ENCODE results near the gene SBF2. TPM values are rescaled to one million over a fixed set of nuclear protein-coding genes. Genes with fewer than 3 reads are reported as not detected.

SBF2 gene
- total RNA-seq: 100 to 1,000 TPM in 1 of 4 donors, 10 to 100 TPM in 3; 42.3 to 106 (median 45.3) TPM

DNA sequence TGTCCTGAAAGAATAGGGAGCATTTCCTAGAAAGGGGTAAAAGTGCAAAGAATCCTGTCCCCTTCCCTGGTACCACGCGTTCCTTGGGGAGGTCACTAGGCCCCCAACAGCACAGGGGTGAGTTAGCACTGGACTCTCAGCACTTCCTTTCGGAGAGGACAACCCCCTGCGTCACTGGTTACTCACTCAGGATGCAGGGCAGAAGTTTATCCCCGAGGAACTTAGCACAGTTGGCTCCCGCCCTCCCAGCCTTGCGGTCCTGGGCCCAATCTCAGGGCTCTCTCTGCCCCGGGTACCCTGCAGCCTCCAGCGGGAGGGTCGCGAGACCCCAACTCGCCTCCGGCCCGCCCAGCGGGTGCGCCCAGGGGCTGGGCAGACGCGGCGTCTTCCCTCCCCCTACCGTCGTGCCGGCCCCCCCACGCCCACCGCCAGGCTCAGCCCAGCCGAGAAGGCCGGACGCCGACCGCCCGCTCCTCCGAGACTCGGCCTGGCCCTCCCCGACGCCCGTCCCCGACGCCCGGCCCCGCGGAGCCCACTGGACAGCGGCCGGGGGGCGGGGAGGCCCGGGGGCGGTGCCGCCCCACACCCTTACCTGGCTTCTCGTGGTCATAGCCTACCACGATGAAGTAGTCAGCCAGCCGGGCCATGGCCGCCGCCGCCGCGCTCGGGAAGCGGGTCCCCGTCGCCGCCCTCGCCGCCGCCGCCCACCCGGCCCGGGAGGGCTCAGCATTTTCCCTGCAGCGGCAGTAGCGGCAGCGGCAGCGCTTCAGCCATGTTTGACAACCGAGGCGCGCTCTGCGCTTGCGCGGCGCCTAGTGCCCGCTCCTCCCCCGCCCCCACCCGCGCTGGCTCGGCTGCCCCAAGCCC lies at the start of gene SBF2:
TSS of gene SBF2 (minus strand) at position 797 of the 867 bp plus-strand sequence. CDS start at position 647, 150 bp downstream.
- Histone ChIP-seq H3K36me3 (no peaks in the 10 kb centered on the region), H3K4me1 (peaks cover 32% of the 10 kb centered on the region), H3K27me3 (no peaks in the 10 kb centered on the region), H3K27ac (peak within 1 kb of the TSS; percentile 95), H3K9me3 (no peaks in the 10 kb centered on the region), H3K4me3 (peak within 1 kb of the TSS; percentile 92)
- under 1% methylated on average over 15 of the region's 81 CpGs for WGBS
- TF ChIP-seq POLR2AphosphoS5 (IDR thresholded peaks at IDR 0.05): peak in 2 of 3 donors; percentile 42 to 69
- TF ChIP-seq POLR2A (IDR thresholded peaks at IDR 0.05): peak in 1 of 2 donors; percentile 90
- TF ChIP-seq EP300 (IDR thresholded peaks at IDR 0.05): no peak
- TF ChIP-seq, protein P1, sequence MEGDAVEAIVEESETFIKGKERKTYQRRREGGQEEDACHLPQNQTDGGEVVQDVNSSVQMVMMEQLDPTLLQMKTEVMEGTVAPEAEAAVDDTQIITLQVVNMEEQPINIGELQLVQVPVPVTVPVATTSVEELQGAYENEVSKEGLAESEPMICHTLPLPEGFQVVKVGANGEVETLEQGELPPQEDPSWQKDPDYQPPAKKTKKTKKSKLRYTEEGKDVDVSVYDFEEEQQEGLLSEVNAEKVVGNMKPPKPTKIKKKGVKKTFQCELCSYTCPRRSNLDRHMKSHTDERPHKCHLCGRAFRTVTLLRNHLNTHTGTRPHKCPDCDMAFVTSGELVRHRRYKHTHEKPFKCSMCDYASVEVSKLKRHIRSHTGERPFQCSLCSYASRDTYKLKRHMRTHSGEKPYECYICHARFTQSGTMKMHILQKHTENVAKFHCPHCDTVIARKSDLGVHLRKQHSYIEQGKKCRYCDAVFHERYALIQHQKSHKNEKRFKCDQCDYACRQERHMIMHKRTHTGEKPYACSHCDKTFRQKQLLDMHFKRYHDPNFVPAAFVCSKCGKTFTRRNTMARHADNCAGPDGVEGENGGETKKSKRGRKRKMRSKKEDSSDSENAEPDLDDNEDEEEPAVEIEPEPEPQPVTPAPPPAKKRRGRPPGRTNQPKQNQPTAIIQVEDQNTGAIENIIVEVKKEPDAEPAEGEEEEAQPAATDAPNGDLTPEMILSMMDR (IDR thresholded peaks at IDR 0.05): no peak
- peak; percentile 87 to 90 for DNase-seq (ENCODE audit: low spot score in 2 of 2)

DNA sequence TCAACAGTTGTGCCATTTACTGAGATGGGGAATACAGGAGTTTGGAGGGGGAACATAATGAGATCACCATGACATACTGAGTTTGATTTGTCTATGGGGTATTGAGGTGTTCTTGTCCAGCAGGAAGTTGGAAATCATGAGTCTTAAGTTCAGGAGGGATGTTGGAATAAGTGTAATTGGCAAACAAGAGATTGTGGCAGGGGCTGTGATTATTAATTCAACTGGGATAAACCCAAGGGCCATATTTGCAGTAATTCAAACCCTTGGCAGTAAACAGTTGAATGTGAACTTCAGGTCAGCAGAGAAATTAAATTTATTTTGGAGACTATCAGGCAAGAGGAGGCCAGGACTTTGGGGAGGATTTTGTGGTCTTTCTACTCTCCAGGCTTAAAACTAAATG lies 44.3 kb upstream of the SBF2 start:
- no peak for DNase-seq (ENCODE audit: low spot score in 2 of 2)
- TF ChIP-seq, protein P1 (IDR thresholded peaks at IDR 0.05): no peak
- TF ChIP-seq POLR2AphosphoS5 (IDR thresholded peaks at IDR 0.05) (no peak), EP300 (IDR thresholded peaks at IDR 0.05) (no peak), POLR2A (IDR thresholded peaks at IDR 0.05) (no peak)
- no peaks in the 10 kb centered on the region for H3K36me3 ChIP-seq
- H3K27me3 ChIP-seq: no peaks in the 10 kb centered on the region
- H3K27ac ChIP-seq: no peak overlapping the region
- no peaks in the 10 kb centered on the region for H3K9me3 ChIP-seq
- no peaks in the 10 kb centered on the region for H3K4me1 ChIP-seq
- H3K4me3 ChIP-seq: no peak overlapping the region

DNA sequence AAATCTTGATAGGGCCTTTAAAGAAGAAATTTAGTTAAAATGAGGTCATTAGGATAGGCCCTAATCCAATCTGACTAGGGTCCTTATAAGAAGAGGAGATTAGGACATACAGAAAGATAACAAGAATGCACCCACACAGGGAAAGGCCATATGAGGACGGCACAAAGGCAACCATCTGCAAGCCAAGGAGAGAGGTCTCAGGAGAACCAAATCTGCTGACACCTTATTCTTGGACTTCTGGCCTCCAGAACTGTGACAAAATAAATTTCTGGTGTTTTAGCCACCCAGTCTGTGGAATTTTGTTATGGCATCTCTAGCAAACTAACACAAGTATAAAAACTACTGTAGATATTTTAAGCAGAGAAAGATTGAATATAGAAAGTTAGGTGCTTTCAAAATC lies 39.5 kb upstream of the SBF2 start:
- Histone ChIP-seq H3K9me3 (no peaks in the 10 kb centered on the region), H3K27me3 (no peaks in the 10 kb centered on the region), H3K4me1 (peaks cover 8% of the 10 kb centered on the region), H3K4me3 (no peak overlapping the region), H3K27ac (no peak overlapping the region), H3K36me3 (no peaks in the 10 kb centered on the region)
- WGBS: 82% methylated on average over 1 of the region's 1 CpG
- DNase-seq (ENCODE audit: low spot score in 2 of 2): no peak
- TF ChIP-seq POLR2AphosphoS5 (IDR thresholded peaks at IDR 0.05): no peak
- TF ChIP-seq, protein P1 (IDR thresholded peaks at IDR 0.05): no peak
- no peak for TF ChIP-seq POLR2A (IDR thresholded peaks at IDR 0.05)
- no peak for TF ChIP-seq EP300 (IDR thresholded peaks at IDR 0.05)

DNA sequence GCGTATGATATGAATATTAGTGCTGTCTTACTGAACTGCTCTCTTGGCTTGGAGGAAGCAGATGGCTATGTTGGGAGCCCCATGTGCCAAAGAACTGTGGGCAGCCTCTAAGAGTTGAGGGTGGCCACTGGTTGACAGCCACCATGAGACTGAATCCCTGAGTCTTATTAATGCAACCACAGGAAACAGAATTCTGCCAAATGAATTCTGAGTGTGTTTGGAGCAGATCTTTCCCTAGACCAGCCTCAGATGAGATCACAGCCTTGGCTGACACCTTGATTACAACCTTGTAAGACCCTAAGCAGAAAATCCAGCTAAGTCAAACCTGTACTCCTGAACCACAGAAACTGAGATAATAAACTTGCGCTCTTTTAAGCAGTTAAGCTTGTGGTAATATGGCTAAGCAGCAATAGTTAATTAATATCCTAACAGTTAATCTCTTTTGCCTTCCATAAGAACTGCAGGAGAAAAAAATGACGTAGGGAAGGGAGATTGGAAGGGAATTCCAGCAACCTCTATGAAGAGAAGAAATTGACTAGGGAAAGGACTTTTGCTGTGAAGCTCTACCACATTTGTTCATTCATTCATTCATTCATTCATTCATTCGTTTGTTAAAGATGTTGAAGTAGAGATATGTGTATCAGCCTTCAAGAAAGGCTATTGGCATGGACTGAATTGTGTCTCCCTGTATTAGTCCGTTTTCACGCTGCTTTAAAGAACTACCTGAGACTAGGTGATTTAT lies 37.7 kb upstream of the SBF2 start:
- H3K36me3 ChIP-seq: no peaks in the 10 kb centered on the region
- H3K4me1 ChIP-seq: peaks cover 22% of the 10 kb centered on the region
- H3K27ac ChIP-seq: no peak overlapping the region
- H3K9me3 ChIP-seq: no peaks in the 10 kb centered on the region
- TF ChIP-seq, protein P1 (IDR thresholded peaks at IDR 0.05): no peak
- TF ChIP-seq POLR2A (IDR thresholded peaks at IDR 0.05) (no peak), EP300 (IDR thresholded peaks at IDR 0.05) (no peak), POLR2AphosphoS5 (IDR thresholded peaks at IDR 0.05) (no peak)
- WGBS: 82% methylated on average over 6 of the region's 6 CpGs
- no peaks in the 10 kb centered on the region for H3K27me3 ChIP-seq
- no peak for DNase-seq (ENCODE audit: low spot score in 2 of 2)
- no peak overlapping the region for H3K4me3 ChIP-seq

DNA sequence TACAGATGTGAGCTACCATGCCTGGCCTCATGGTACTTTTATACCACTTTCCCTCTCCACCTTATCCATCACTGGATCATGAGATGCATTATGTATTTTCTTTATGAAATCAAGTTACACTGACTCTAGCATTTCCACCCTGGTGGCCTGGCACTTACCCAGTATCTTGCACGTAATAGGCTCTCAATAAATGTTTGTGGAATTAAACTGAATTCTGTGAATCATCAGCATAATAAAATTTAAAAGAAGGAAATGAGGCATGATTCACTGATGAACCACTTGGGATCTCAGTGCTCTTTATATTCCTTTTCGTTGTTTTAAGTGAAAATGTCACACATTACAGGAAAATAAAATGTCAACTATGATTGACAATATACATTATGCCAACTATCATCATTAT lies 35.9 kb upstream of the SBF2 start:
- WGBS: 52% methylated on average over 2 of the region's 2 CpGs
- H3K9me3 ChIP-seq: no peaks in the 10 kb centered on the region
- TF ChIP-seq POLR2AphosphoS5 (IDR thresholded peaks at IDR 0.05): no peak
- TF ChIP-seq EP300 (IDR thresholded peaks at IDR 0.05): no peak
- TF ChIP-seq POLR2A (IDR thresholded peaks at IDR 0.05): no peak
- TF ChIP-seq, protein P1 (IDR thresholded peaks at IDR 0.05): no peak
- no peaks in the 10 kb centered on the region for H3K36me3 ChIP-seq
- H3K27ac ChIP-seq: no peak overlapping the region
- DNase-seq (ENCODE audit: low spot score in 2 of 2): no peak
- H3K4me3 ChIP-seq: no peak overlapping the region
- no peaks in the 10 kb centered on the region for H3K27me3 ChIP-seq
- H3K4me1 ChIP-seq: peaks cover 31% of the 10 kb centered on the region
